OCI-LY7 (cell line): ENCODE data around the gene AHCYL1.

Source experiments
- EZH2phosphoT487 ChIP-seq: fragments of 200-600 bp; sonication (generic); IDR thresholded peaks from 2 replicates; pipeline ENCODE4 v1.6.1; 2018; ENCODE audit warnings: low read depth, borderline replicate concordance, mild to moderate bottlenecking, mixed run types, antibody characterized with exemption, low read length, moderate library complexity, mixed read lengths
- TF ChIP-seq, protein P1 (sequence below): fragments of 200-600 bp; sonication (generic); conservative IDR thresholded peaks from 2 replicates; pipeline ENCODE4 v1.5.1; 2014; ENCODE audit warnings: mild to moderate bottlenecking, antibody characterized with exemption, low read length, moderate library complexity, mixed read lengths

DNA sequence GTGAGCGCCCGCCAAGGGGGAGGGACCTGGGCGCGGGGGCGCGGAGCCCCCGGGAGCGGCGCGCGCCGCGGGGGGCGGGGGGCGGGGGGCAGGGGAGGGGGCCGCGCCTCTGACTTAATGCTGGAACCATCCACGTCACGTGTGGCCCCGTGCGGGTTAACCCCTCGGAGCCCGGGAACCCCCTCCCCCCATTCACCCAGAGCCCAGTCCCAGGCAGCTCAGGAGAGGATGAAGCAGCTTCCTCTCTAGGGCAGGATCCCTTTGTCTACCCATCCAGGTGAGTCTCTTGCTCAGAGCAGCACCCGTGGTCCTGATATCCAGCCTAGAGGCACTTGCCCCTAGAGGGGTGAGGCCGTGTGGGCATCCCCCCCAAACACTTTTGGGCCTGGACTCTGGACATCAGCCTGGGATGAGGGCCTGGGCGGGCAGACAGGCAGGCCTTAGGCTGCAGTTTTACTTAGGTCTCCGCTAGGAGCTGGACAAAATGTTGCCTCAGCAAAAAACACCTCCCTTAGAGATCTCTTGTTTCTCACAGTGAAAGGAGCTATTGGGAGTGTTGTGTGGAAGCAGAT is 86.2 kb downstream of the AHCYL1 start, which contains the start of gene ALX3:
- TF ChIP-seq, protein P1, sequence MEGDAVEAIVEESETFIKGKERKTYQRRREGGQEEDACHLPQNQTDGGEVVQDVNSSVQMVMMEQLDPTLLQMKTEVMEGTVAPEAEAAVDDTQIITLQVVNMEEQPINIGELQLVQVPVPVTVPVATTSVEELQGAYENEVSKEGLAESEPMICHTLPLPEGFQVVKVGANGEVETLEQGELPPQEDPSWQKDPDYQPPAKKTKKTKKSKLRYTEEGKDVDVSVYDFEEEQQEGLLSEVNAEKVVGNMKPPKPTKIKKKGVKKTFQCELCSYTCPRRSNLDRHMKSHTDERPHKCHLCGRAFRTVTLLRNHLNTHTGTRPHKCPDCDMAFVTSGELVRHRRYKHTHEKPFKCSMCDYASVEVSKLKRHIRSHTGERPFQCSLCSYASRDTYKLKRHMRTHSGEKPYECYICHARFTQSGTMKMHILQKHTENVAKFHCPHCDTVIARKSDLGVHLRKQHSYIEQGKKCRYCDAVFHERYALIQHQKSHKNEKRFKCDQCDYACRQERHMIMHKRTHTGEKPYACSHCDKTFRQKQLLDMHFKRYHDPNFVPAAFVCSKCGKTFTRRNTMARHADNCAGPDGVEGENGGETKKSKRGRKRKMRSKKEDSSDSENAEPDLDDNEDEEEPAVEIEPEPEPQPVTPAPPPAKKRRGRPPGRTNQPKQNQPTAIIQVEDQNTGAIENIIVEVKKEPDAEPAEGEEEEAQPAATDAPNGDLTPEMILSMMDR = no peak
- TF ChIP-seq EZH2phosphoT487 = no peak
